ENCODE results near the gene ARHGAP32.

The ARHGAP32 gene

DNA sequence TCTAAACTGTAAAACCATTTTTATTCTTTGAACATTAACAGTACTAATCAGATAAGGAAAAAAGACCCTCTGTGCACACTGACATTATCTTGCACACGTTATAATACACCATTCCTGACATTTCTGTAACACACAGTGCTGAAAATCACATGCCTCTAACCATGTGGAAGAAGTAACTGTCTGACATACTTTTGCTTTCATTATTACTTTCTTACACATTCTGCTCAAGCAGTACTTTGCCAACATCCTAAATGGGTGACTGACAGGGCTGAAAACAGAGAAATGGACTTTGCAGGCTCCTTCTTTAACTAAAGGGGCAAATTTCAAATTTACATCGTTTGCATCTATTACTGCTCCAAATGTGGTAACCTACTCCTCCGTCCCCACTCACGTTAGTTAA lies 226.6 kb downstream of the ARHGAP32 start:
- H3K4me1 ChIP-seq (ENCODE audit: insufficient read depth, low read length): no peaks in the 10 kb centered on the region
- no peaks in the 10 kb centered on the region for H3K9me3 ChIP-seq (ENCODE audit: insufficient read depth, low read depth, low read length)
- H3K9ac ChIP-seq (ENCODE audit: low read depth, low read length): no peak overlapping the region
- H3K4me3 ChIP-seq (ENCODE audit: low read length): no peak overlapping the region
- H3K27me3 ChIP-seq (ENCODE audit: insufficient read depth, low read length): no peaks in the 10 kb centered on the region
- H3K27ac ChIP-seq (ENCODE audit: low read length): no peak overlapping the region
- peaks cover 22% of the 10 kb centered on the region for H3K36me3 ChIP-seq (ENCODE audit: insufficient read depth, low read depth, low read length)

DNA sequence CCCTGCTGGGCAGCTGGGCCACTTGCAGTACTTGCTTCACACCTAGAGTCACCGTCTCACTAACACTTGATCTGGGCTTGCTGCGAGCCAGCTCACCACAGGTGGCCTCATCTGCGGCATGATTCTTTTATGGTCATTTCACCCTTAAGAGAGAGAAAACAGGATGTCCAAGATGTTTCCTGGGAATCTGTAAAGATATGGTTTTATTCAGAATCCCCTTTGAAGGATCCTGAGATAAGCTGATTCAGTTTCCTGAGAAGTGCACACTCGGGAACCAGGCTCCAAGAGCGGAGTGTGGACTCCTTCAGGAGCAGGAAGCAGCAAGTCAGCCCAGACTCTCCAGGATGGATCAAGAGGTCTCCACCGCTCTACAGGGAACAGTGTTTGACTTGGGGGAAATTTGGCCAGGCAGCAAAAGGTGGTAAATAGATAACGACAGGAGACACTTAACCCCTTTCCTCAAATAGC lies 227.6 kb downstream of the ARHGAP32 start:
- Histone ChIP-seq H3K4me1 (ENCODE audit: insufficient read depth, low read length) (no peaks in the 10 kb centered on the region), H3K4me3 (ENCODE audit: low read length) (no peak overlapping the region), H3K9me3 (ENCODE audit: insufficient read depth, low read depth, low read length) (no peaks in the 10 kb centered on the region), H3K36me3 (ENCODE audit: insufficient read depth, low read depth, low read length) (peaks cover 13% of the 10 kb centered on the region), H3K27ac (ENCODE audit: low read length) (no peak overlapping the region), H3K27me3 (ENCODE audit: insufficient read depth, low read length) (no peaks in the 10 kb centered on the region), H3K9ac (ENCODE audit: low read depth, low read length) (no peak overlapping the region)

GRCh38 chr11:128963744-128964325 lies 228.3 kb downstream of the ARHGAP32 start:
- Histone ChIP-seq H3K9ac (ENCODE audit: low read depth, low read length) (no peak overlapping the region), H3K4me1 (ENCODE audit: insufficient read depth, low read length) (no peaks in the 10 kb centered on the region), H3K4me3 (ENCODE audit: low read length) (no peak overlapping the region), H3K27me3 (ENCODE audit: insufficient read depth, low read length) (no peaks in the 10 kb centered on the region), H3K36me3 (ENCODE audit: insufficient read depth, low read depth, low read length) (peaks cover 7% of the 10 kb centered on the region; the same call in 1 of the 2 replicates), H3K27ac (ENCODE audit: low read length) (no peak overlapping the region), H3K9me3 (ENCODE audit: insufficient read depth, low read depth, low read length) (no peaks in the 10 kb centered on the region)

DNA sequence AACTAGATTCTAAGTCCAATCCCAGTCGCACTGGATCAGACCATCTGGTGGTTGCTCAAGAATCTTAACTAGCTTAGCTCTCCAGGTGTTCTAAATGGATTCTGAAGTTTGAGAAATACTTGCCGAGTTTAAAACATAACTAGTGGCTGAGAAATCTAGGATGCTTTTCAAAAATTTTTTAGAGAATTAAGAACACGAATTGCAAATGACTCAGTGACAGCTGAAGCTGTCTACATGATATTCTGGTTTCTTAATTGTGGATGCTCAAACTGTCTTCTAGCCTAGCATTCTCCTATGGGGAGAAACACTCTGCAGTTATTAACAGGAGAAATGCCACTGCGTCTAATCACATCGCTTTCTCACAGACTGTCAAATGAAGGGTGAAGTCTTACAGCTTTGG lies 229.2 kb downstream of the ARHGAP32 start:
- no peaks in the 10 kb centered on the region for H3K4me1 ChIP-seq (ENCODE audit: insufficient read depth, low read length)
- no peak overlapping the region for H3K9ac ChIP-seq (ENCODE audit: low read depth, low read length)
- H3K9me3 ChIP-seq (ENCODE audit: insufficient read depth, low read depth, low read length): no peaks in the 10 kb centered on the region
- no peaks in the 10 kb centered on the region for H3K36me3 ChIP-seq (ENCODE audit: insufficient read depth, low read depth, low read length)
- no peaks in the 10 kb centered on the region for H3K27me3 ChIP-seq (ENCODE audit: insufficient read depth, low read length)
- H3K4me3 ChIP-seq (ENCODE audit: low read length): no peak overlapping the region
- H3K27ac ChIP-seq (ENCODE audit: low read length): no peak overlapping the region

GRCh38 chr11:128961645-128962044 lies 230.5 kb downstream of the ARHGAP32 start:
- Histone ChIP-seq H3K4me1 (ENCODE audit: insufficient read depth, low read length) (no peaks in the 10 kb centered on the region), H3K27ac (ENCODE audit: low read length) (no peak overlapping the region), H3K9me3 (ENCODE audit: insufficient read depth, low read depth, low read length) (no peaks in the 10 kb centered on the region), H3K27me3 (ENCODE audit: insufficient read depth, low read length) (no peaks in the 10 kb centered on the region), H3K4me3 (ENCODE audit: low read length) (no peak overlapping the region), H3K36me3 (ENCODE audit: insufficient read depth, low read depth, low read length) (no peaks in the 10 kb centered on the region), H3K9ac (ENCODE audit: low read depth, low read length) (no peak overlapping the region)

- H3K9ac ChIP-seq (ENCODE audit: low read depth, low read length): no peak overlapping the region
- no peaks in the 10 kb centered on the region for H3K36me3 ChIP-seq (ENCODE audit: insufficient read depth, low read depth, low read length)
Measured at GRCh38 chr11:128957202-128957482, 235.0 kb downstream of the ARHGAP32 start.

DNA sequence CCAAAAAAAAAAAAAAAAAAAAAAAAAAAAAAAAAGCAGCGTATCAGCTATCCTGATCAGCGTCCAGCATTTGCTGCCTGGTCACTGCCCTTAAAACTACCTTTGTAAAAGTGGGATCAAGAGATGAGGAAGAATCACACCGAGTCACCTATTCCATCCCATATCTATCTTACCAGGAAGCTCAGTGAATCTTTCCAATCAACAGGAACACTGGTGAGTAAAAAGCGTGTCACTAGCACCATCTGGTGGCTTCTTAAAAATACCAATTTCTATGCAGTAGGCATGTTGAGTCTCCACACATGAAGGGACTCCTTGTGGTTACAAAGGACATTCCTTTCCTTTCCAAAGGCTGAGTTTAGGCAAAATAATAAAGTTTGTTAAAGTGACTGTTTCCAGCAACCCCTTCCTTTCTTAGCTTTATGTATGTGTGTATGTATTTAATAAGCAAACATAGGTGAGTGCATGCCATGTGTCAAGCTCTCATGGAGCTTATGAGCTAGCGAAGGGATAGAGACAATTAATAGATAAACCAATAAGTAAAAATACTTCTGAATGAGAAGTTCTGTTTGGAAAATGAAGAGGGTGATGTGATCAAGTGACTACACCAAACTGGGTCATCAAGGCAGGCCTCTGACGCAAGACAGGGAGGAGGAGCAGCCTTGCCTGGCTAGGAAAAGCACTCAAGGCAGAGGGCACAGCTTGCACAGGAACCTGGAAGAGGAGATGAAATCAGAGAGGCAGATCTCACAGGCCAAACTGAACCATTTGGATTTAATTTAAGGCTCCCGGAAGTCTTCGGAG lies 235.5 kb downstream of the ARHGAP32 start:
- H3K27me3 ChIP-seq (ENCODE audit: insufficient read depth, low read length): no peaks in the 10 kb centered on the region; the same call in 1 of the 2 replicates
- no peak overlapping the region for H3K4me3 ChIP-seq (ENCODE audit: low read length)
- H3K36me3 ChIP-seq (ENCODE audit: insufficient read depth, low read depth, low read length): no peaks in the 10 kb centered on the region
- no peaks in the 10 kb centered on the region for H3K4me1 ChIP-seq (ENCODE audit: insufficient read depth, low read length)
- no peaks in the 10 kb centered on the region for H3K9me3 ChIP-seq (ENCODE audit: insufficient read depth, low read depth, low read length)
- no peak overlapping the region for H3K27ac ChIP-seq (ENCODE audit: low read length)
- no peak overlapping the region for H3K9ac ChIP-seq (ENCODE audit: low read depth, low read length)

More at GRCh38 chr11:128957202-128957482, 235.0 kb downstream of the ARHGAP32 start:
- Histone ChIP-seq H3K9me3 (ENCODE audit: insufficient read depth, low read depth, low read length) (no peaks in the 10 kb centered on the region), H3K4me1 (ENCODE audit: insufficient read depth, low read length) (no peaks in the 10 kb centered on the region), H3K27ac (ENCODE audit: low read length) (no peak overlapping the region), H3K27me3 (ENCODE audit: insufficient read depth, low read length) (no peaks in the 10 kb centered on the region; the same call in 1 of the 2 replicates), H3K4me3 (ENCODE audit: low read length) (no peak overlapping the region)

DNA sequence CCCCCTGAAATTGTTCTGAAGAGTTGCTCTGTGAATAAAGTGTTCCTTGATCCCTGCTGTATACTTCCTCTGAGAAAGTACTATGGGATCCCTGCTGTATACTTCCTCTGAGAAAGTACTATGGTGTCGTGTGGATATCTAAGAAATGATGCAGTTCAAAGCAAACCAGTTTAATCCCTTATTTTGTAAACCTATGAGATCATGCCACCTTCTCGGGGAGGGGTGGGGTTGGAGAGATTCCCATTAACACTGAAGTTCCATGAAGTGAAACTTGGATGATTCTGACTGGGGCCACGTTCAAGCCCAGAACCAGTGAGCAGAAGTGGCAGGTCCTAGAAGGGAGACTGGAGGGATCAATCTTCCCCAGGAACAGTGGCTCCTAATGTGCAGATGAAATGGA lies 236.5 kb downstream of the ARHGAP32 start:
- Histone ChIP-seq H3K27ac (ENCODE audit: low read length) (no peak overlapping the region), H3K27me3 (ENCODE audit: insufficient read depth, low read length) (no peaks in the 10 kb centered on the region; the same call in 1 of the 2 replicates), H3K9ac (ENCODE audit: low read depth, low read length) (no peak overlapping the region), H3K4me3 (ENCODE audit: low read length) (no peak overlapping the region), H3K4me1 (ENCODE audit: insufficient read depth, low read length) (no peaks in the 10 kb centered on the region), H3K9me3 (ENCODE audit: insufficient read depth, low read depth, low read length) (no peaks in the 10 kb centered on the region), H3K36me3 (ENCODE audit: insufficient read depth, low read depth, low read length) (no peaks in the 10 kb centered on the region)

DNA sequence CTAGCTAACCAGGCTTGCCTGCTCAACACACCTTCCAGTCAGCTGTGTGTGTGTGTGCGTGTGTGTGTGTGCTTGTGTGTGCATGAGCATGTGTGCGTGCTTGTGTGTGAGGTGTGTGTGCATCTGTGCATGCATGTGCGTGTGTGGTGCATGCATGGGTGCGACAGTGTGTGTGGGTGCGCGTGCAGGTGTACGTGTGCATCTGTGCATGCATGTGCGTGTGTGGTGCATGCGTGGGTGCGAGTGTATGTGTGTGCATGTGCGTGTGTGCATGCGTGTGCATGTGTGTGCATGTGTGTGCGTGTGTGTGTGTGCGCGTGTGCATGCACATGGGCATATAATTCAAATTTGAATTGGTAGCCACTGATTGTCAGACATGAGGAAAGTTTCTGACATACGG lies 239.0 kb downstream of the ARHGAP32 start:
- Histone ChIP-seq H3K36me3 (ENCODE audit: insufficient read depth, low read depth, low read length) (no peaks in the 10 kb centered on the region), H3K4me3 (ENCODE audit: low read length) (no peak overlapping the region), H3K27ac (ENCODE audit: low read length) (no peak overlapping the region), H3K4me1 (ENCODE audit: insufficient read depth, low read length) (no peaks in the 10 kb centered on the region; the same call in 1 of the 2 replicates), H3K9me3 (ENCODE audit: insufficient read depth, low read depth, low read length) (no peaks in the 10 kb centered on the region), H3K9ac (ENCODE audit: low read depth, low read length) (no peak overlapping the region), H3K27me3 (ENCODE audit: insufficient read depth, low read length) (no peaks in the 10 kb centered on the region; the same call in 1 of the 2 replicates)

GRCh38 chr11:128949791-128950454 lies 242.2 kb downstream of the ARHGAP32 start:
- no peak overlapping the region for H3K9ac ChIP-seq (ENCODE audit: low read depth, low read length)
- H3K4me1 ChIP-seq (ENCODE audit: insufficient read depth, low read length): no peaks in the 10 kb centered on the region; the same call in 1 of the 2 replicates
- H3K36me3 ChIP-seq (ENCODE audit: insufficient read depth, low read depth, low read length): no peaks in the 10 kb centered on the region
- H3K4me3 ChIP-seq (ENCODE audit: low read length): no peak overlapping the region
- H3K27ac ChIP-seq (ENCODE audit: low read length): no peak overlapping the region
- no peaks in the 10 kb centered on the region for H3K9me3 ChIP-seq (ENCODE audit: insufficient read depth, low read depth, low read length)
- no peaks in the 10 kb centered on the region; the same call in 1 of the 2 replicates for H3K27me3 ChIP-seq (ENCODE audit: insufficient read depth, low read length)

DNA sequence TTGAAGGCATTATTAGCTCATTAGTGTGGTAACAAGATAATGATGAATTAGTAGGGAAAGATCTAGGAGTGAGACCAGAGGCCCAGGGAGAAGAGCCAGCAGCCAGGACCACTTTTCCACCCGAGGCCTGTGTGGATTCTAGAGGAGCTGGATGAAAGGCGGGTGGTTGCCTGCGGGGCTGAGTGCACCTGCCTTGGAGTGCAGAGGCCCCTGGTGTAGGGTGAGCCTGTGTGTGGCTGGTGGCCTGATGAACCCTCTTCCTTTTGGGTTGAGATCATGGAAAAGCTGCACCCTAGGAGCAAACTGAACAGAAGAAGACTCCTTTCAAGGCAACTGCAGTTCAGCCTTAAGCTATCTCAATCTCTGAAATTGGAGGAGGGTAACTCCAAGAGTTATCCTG lies 243.5 kb downstream of the ARHGAP32 start:
- no peaks in the 10 kb centered on the region for H3K9me3 ChIP-seq (ENCODE audit: insufficient read depth, low read depth, low read length)
- H3K27me3 ChIP-seq (ENCODE audit: insufficient read depth, low read length): no peaks in the 10 kb centered on the region; the same call in 1 of the 2 replicates
- H3K36me3 ChIP-seq (ENCODE audit: insufficient read depth, low read depth, low read length): no peaks in the 10 kb centered on the region
- no peaks in the 10 kb centered on the region; the same call in 1 of the 2 replicates for H3K4me1 ChIP-seq (ENCODE audit: insufficient read depth, low read length)
- H3K9ac ChIP-seq (ENCODE audit: low read depth, low read length): no peak overlapping the region
- no peak overlapping the region for H3K27ac ChIP-seq (ENCODE audit: low read length)
- H3K4me3 ChIP-seq (ENCODE audit: low read length): no peak overlapping the region

Data from iPS-20b (cell line).